H1 (cell line): ENCODE results near the gene KLHL40. TPM values are rescaled to one million over a fixed set of nuclear protein-coding genes. Genes with fewer than 3 reads are reported as not detected.

Source experiments
- CTCF ChIA-PET: fragments of 300-600 bp; sonication (Branson Sonifier 250); formaldehyde crosslinking; loops from one replicate; lab custom pipeline; 2021; ENCODE audit not compliant: partially characterized antibody; lab: Charles Lee
- POLR2A ChIA-PET: fragments of 300-600 bp; sonication (Branson Sonifier 250); formaldehyde crosslinking; loops from one replicate; lab custom pipeline; 2021; ENCODE audit warnings: inconsistent platforms; ENCODE audit not compliant: partially characterized antibody; lab: Charles Lee
- DNase-seq, 2 experiments: peaks; one replicate each; pipeline versions ENCODE4 v3.0.0 to v3.0.0-alpha.2; 2010 to 2022; ENCODE audit warnings: low spot score in 2 of 2, low read depth in 1 of 2, mixed read lengths in 1 of 2
- FAIRE-seq: peaks from 2 replicates; lab custom pipeline; 2011; peaks lifted over from hg19 to GRCh38; lab: Jason Lieb, UNC
- H2AFZ ChIP-seq: 2 replicates; pipeline ENCODE4 v1.8.1; 2012; ENCODE audit warnings: low read length, inconsistent platforms
- H2AK5ac ChIP-seq: 2 replicates; pipeline ENCODE4 v1.6.1; 2013; ENCODE audit warnings: low read depth, low read length
- H2BK120ac ChIP-seq: replicated peaks from 2 replicates; pipeline ENCODE3; 2013; ENCODE audit warnings: low read depth, low read length, inconsistent platforms
- H2BK12ac ChIP-seq: 2 replicates; pipeline ENCODE4 v1.6.1; 2013; ENCODE audit warnings: low read depth, low read length
- H2BK15ac ChIP-seq: 2 replicates; pipeline ENCODE4 v1.6.1; 2013; ENCODE audit warnings: low read length
- H2BK20ac ChIP-seq: 2 replicates; pipeline ENCODE4 v1.6.1; 2013; ENCODE audit warnings: low read length
- H2BK5ac ChIP-seq: 2 replicates; pipeline ENCODE4 v1.6.1; 2013; ENCODE audit warnings: low read depth, low read length
- H3K14ac ChIP-seq: 2 replicates; pipeline ENCODE4 v1.6.1; 2013; ENCODE audit warnings: inconsistent platforms; ENCODE audit not compliant: insufficient read length
- H3K18ac ChIP-seq: 2 replicates; pipeline ENCODE4 v1.6.1; 2013; ENCODE audit warnings: low read length; ENCODE audit errors: extremely low read depth
- H3K23ac ChIP-seq: 2 replicates; pipeline ENCODE4 v1.6.1; 2013; ENCODE audit warnings: inconsistent platforms; ENCODE audit not compliant: insufficient read length
- H3K23me2 ChIP-seq: 2 replicates; pipeline ENCODE4 v1.6.1; 2013; ENCODE audit warnings: low read depth, low read length
- H3K27ac ChIP-seq: 2 replicates; pipeline ENCODE4 v1.6.1; 2011; ENCODE audit warnings: low read depth, low read length, inconsistent platforms
- H3K27me3 ChIP-seq, 4 experiments: replicated peaks in 1 of 4; 1 replicate in 1 of 4; 2 replicates in 3 of 4; pipeline versions ENCODE4 v1.6.1 to v1.8.1; 2011 to 2013; ENCODE audit warnings: low read length in 3 of 4, mild to moderate bottlenecking in 3 of 4, inconsistent platforms in 2 of 4, mixed read lengths in 2 of 4, moderate library complexity in 1 of 4; ENCODE audit not compliant: control insufficient read depth in 3 of 4, insufficient read depth in 3 of 4; ENCODE audit errors: extremely low read depth in 1 of 4
- H3K36me3 ChIP-seq, 4 experiments: 2 replicates each; pipeline versions ENCODE4 v1.6.1 to v1.8.1; 2011 to 2013; ENCODE audit warnings: mild to moderate bottlenecking in 4 of 4, low read length in 3 of 4, moderate library complexity in 2 of 4, control low read depth in 1 of 4, inconsistent platforms in 1 of 4; ENCODE audit not compliant: insufficient read depth in 4 of 4, control insufficient read depth in 2 of 4
- H3K4ac ChIP-seq: replicated peaks from 2 replicates; pipeline ENCODE3; 2013; ENCODE audit warnings: low read length, low read depth, mixed read lengths, inconsistent platforms; ENCODE audit not compliant: insufficient read length
- H3K4me1 ChIP-seq, 4 experiments: replicated peaks in 1 of 4; 1 replicate in 1 of 4; 2 replicates in 3 of 4; pipeline versions ENCODE4 v1.6.1 to v1.8.1; 2011 to 2013; ENCODE audit warnings: low read length in 3 of 4, inconsistent platforms in 2 of 4, mixed read lengths in 1 of 4; ENCODE audit not compliant: insufficient read depth in 4 of 4, control insufficient read depth in 3 of 4
- H3K4me2 ChIP-seq, 2 experiments: 2 replicates each; pipeline versions ENCODE4 v1.6.1 to v1.8.1; 2011 to 2013; ENCODE audit warnings: low read depth in 2 of 2, low read length in 2 of 2, control low read depth in 1 of 2, inconsistent platforms in 1 of 2, mild to moderate bottlenecking in 1 of 2; ENCODE audit not compliant: insufficient read depth in 1 of 2
- H3K4me3 ChIP-seq, 4 experiments: fragments of 200-600, 300-600 bp in 1 of 4; sonication (generic), shearing (Covaris generic), sonication (Bioruptor Twin) in 1 of 4; 2 replicates each; pipeline versions ENCODE4 v1.5.1 to v1.8.1; 2011 to 2016; ENCODE audit warnings: low read length in 4 of 4, low read depth in 3 of 4, control low read depth in 2 of 4, inconsistent platforms in 2 of 4, mild to moderate bottlenecking in 2 of 4, mixed read lengths in 1 of 4, moderate library complexity in 1 of 4; ENCODE audit not compliant: insufficient read depth in 2 of 4; ENCODE audit errors: extremely low read depth in 1 of 4
- H3K56ac ChIP-seq: replicated peaks from 2 replicates; pipeline ENCODE3; 2013; ENCODE audit warnings: low read depth, mild to moderate bottlenecking, mixed read lengths, low read length, inconsistent platforms; ENCODE audit not compliant: insufficient read length
- H3K79me1 ChIP-seq: 2 replicates; pipeline ENCODE4 v1.6.1; 2013; ENCODE audit warnings: low read depth, low read length, control low read depth
- H3K79me2 ChIP-seq, 2 experiments: 2 replicates each; pipeline versions ENCODE4 v1.6.1 to v1.8.1; 2012 to 2013; ENCODE audit warnings: low read length in 2 of 2, mild to moderate bottlenecking in 2 of 2, inconsistent platforms in 1 of 2; ENCODE audit not compliant: insufficient read depth in 2 of 2, control insufficient read depth in 1 of 2
- H3K9ac ChIP-seq, 4 experiments: replicated peaks in 1 of 4; 1 replicate in 1 of 4; 2 replicates in 3 of 4; pipeline versions ENCODE4 v1.6.1 to v1.8.1; 2011 to 2013; ENCODE audit warnings: low read depth in 3 of 4, low read length in 3 of 4, control low read depth in 2 of 4, mild to moderate bottlenecking in 2 of 4, moderate library complexity in 2 of 4, inconsistent platforms in 1 of 4; ENCODE audit errors: extremely low read depth in 1 of 4
- H3K9me3 ChIP-seq, 2 experiments: 2 replicates each; pipeline versions ENCODE4 v1.6.1 to v1.8.1; 2012 to 2013; ENCODE audit warnings: mild to moderate bottlenecking in 2 of 2, moderate library complexity in 2 of 2, control low read depth in 1 of 2, inconsistent platforms in 1 of 2, low read depth in 1 of 2, low read length in 1 of 2, mixed read lengths in 1 of 2; ENCODE audit not compliant: insufficient read depth in 2 of 2
- H4K20me1 ChIP-seq, 2 experiments: replicated peaks in 1 of 2; 2 replicates each; pipeline versions ENCODE3 to v1.8.1; 2011 to 2013; ENCODE audit warnings: inconsistent platforms in 2 of 2, low read length in 2 of 2, mild to moderate bottlenecking in 1 of 2; ENCODE audit not compliant: insufficient read depth in 2 of 2, control insufficient read depth in 1 of 2
- H4K5ac ChIP-seq: 2 replicates; pipeline ENCODE4 v1.6.1; 2013; ENCODE audit warnings: low read length, low read depth, mixed read lengths, inconsistent platforms; ENCODE audit not compliant: insufficient read length
- H4K8ac ChIP-seq: 2 replicates; pipeline ENCODE4 v1.8.0; 2013; ENCODE audit warnings: mild to moderate bottlenecking, moderate library complexity, low read length, inconsistent platforms; ENCODE audit not compliant: insufficient read depth; ENCODE audit errors: extremely low read depth
- H4K91ac ChIP-seq: replicated peaks from 2 replicates; pipeline ENCODE3; 2013; ENCODE audit warnings: low read length, mixed read lengths, inconsistent platforms; ENCODE audit not compliant: insufficient read length
- CTBP2 ChIP-seq: IDR thresholded peaks from 2 replicates; pipeline ENCODE4 v1.7.0; 2011; ENCODE audit warnings: borderline replicate concordance, mild to moderate bottlenecking, moderate library complexity, mixed read lengths, low read length; ENCODE audit not compliant: insufficient read depth, insufficient read length
- HDAC6 ChIP-seq: IDR thresholded peaks from one replicate; pipeline ENCODE4 v1.7.1; 2012; ENCODE audit warnings: low read depth, mild to moderate bottlenecking, inconsistent platforms, low read length, moderate library complexity
- WGBS, 2 experiments: shearing (Covaris generic) in 1 of 2; methylation state at CpG; one replicate each; pipeline versions ENCODE4 v1.1.6 to v1.1.7; 2013 to 2015; ENCODE audit warnings: low lambda C conversion rate in 2 of 2, mixed read lengths in 2 of 2, inconsistent platforms in 1 of 2, low coverage in 1 of 2, missing lambda C conversion rate in 1 of 2; ENCODE audit not compliant: insufficient replicate concordance in 2 of 2, insufficient coverage in 1 of 2, insufficient read length in 1 of 2; ENCODE audit errors: extremely low coverage in 1 of 2, missing lambda C conversion rate in 1 of 2; 5-methylcytosine and 5-hydroxymethylcytosine counted together
- polyA plus RNA-seq, 7 experiments: library from polyadenylated mRNA; depleted of rRNA in 3 of 7; stranded (reverse) in 5 of 7; unstranded in 2 of 7; fragments of >200 nt in 5 of 7; fragments of 200-250 nt in 2 of 7; gene quantifications; 1 replicate in 5 of 7; 2 replicates in 1 of 7; 4 replicates in 1 of 7; pipeline versions ENCODE4 v1.2.1 to v1.2.3, GENCODE V29; 2011 to 2013; ENCODE audit warnings: missing spikeins in 2 of 7, mixed read lengths in 2 of 7
- total RNA-seq: library from RNA; stranded (reverse); fragmentation: NEBNext Ultra II Directional; extraction: Animal tissue kit (Norgen Biotek cat#: 25700); gene quantifications from 2 replicates; pipeline ENCODE4 v1.2.1, GENCODE V29; 2021

Gene KLHL40
- total and polyA plus RNA-seq, 2 of the 8 experiments (the other 6 are each of a cell fraction or from before 2014, with no cell fraction given), result 0.02 TPM; not detected in 1

DNA sequence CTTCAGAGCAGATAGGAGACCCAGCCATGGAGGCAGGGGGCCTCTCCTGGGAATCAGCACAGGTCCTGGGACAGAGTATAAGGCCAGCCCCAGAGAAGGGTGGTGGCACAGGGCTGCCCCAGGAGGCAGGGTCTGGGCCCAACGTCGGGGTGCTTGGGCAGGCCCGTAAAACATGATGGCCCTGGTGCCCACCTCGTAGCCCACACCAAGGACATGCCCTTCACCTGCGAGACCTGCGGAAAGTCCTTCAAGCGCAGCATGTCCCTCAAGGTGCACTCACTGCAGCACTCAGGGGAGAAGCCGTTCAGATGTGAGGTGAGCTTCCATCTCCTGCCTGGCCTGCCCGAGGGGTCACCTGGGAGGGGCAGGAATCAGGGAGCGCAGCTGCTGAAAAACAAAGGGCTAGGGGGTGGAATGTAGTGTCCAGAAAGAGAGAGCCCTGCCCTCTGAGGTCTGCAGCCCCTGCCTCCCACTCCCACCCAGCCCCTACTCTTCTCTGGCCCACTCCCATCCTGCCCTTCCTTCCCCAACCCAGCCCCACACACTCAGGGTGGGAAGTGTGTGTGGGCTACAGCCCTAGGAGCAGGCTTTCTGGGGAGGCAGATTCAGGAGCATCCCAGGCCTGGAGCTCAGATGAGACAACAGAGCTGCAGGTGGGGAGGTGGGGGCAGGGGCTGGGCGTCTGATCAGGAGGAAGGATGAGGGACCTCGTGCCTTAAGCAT lies 22.4 kb upstream of the KLHL40 start:
- H3K4me3 ChIP-seq, result no peak overlapping the region
- H4K5ac ChIP-seq, result no peak overlapping the region
- H3K9me3 ChIP-seq, result no peaks in the 10 kb centered on the region
- H2BK5ac ChIP-seq, result no peak overlapping the region
- no peak overlapping the region for H2BK12ac ChIP-seq
- DNase-seq, result no peak
- no peak overlapping the region for H3K9ac ChIP-seq
- H3K4me1 ChIP-seq, result peaks cover 0 to 7% (median 0%) of the 10 kb centered on the region in 4 experiments; a peak in 2 of 7 replicates
- no peak overlapping the region for H3K27ac ChIP-seq
- no peaks in the 10 kb centered on the region; a peak in 1 of 8 replicates for H3K36me3 ChIP-seq
- H4K91ac ChIP-seq, result no peak overlapping the region
- FAIRE-seq, result no peak
- no peaks in the 10 kb centered on the region for H3K27me3 ChIP-seq
- no peak overlapping the region for H2AFZ ChIP-seq
- H2BK15ac ChIP-seq, result no peak overlapping the region
- H2BK20ac ChIP-seq, result no peak overlapping the region
- ChIA-PET POLR2A (interaction anchor here (1.1 kb wide), 1 partner anchor 86 kb away, joined by 3 read pairs; no protein-coding TSS in a partner anchor), CTCF (interaction anchor here (1.0 to 7.0 kb wide), 11 partner anchors 7 to 126 kb away, joined by 3 to 54 read pairs (median 6); no protein-coding TSS in a partner anchor)
- H3K23me2 ChIP-seq, result no peaks in the 10 kb centered on the region
- no peak overlapping the region for H2BK120ac ChIP-seq
- peaks cover 0 to 4% of the 10 kb centered on the region in 2 experiments for H4K20me1 ChIP-seq
- H2AK5ac ChIP-seq, result no peak overlapping the region
- no peak overlapping the region; the same call in 1 of the 2 replicates for H4K8ac ChIP-seq
- H3K79me2 ChIP-seq, result no peaks in the 10 kb centered on the region
- no peak overlapping the region for H3K4me2 ChIP-seq
- WGBS, 2 experiments, result 85% methylated on average over 11 of the region's 12 CpGs; no CpG with 5 or more reads in 1 of the 2 experiments
- TF ChIP-seq CTBP2, result no peak
- no peak for TF ChIP-seq HDAC6
- TF ChIP-seq, all 59 proteins: peak for 0
- H3K79me1 ChIP-seq, result no peaks in the 10 kb centered on the region
- no peak overlapping the region for H3K56ac ChIP-seq
- H3K4ac ChIP-seq, result no peak overlapping the region
- no peak overlapping the region for H3K23ac ChIP-seq
- H3K14ac ChIP-seq, result no peak overlapping the region
- H3K18ac ChIP-seq, result no peak overlapping the region
